HEK293 (cell line): ENCODE measurements around the gene ADAR.

Experiments
- CTCF ChIA-PET: fragments of 350-600 bp; formaldehyde crosslinking; extraction: SDS; loops from one replicate; lab custom pipeline; 2021; ENCODE audit warnings: antibody characterized with exemption; lab: Yijun Ruan, JAX
- POLR2A ChIA-PET: fragments of 300-600 bp; formaldehyde crosslinking; extraction: SDS; loops from one replicate; lab custom pipeline; 2020; ENCODE audit warnings: antibody characterized with exemption, inconsistent platforms; lab: Yijun Ruan, JAX
- H3K27ac ChIP-seq: fragments of 200-500 bp; sonication (Bioruptor generic); 2 replicates; pipeline ENCODE4 v1.5.1; 2014; ENCODE audit warnings: low read depth, low read length, control low read depth, inconsistent platforms; ENCODE audit errors: extremely low read depth
- H3K36me3 ChIP-seq, 2 experiments: fragments of 200-500 bp in 1 of 2; sonication (Bioruptor generic) in 1 of 2; 1 replicate in 1 of 2; 2 replicates in 1 of 2; pipeline ENCODE4 v1.5.1; 2014 to 2017; ENCODE audit warnings: inconsistent platforms in 2 of 2, low read length in 2 of 2; ENCODE audit not compliant: control insufficient read depth in 2 of 2, insufficient read depth in 1 of 2
- H3K4me1 ChIP-seq: fragments of 200-500 bp; sonication (Bioruptor generic); 2 replicates; pipeline ENCODE4 v1.5.1; 2014; ENCODE audit warnings: mild to moderate bottlenecking, low read length, inconsistent platforms; ENCODE audit not compliant: control insufficient read depth, insufficient read depth
- H3K4me3 ChIP-seq: 2 replicates; pipeline ENCODE4 v1.5.1; 2011; ENCODE audit warnings: low read depth, mild to moderate bottlenecking, control low read depth, low read length, moderate library complexity
- H3K9me3 ChIP-seq: fragments of 200-500 bp; sonication (Bioruptor generic); 2 replicates; pipeline ENCODE4 v1.5.1; 2014; ENCODE audit warnings: low read depth, low read length, inconsistent platforms; ENCODE audit not compliant: control insufficient read depth, insufficient read depth
- GLI4 ChIP-seq: fragments of 450-650 bp; formaldehyde crosslinking; IDR thresholded peaks from 2 replicates; pipeline ENCODE4 v1.5.1; 2016; ENCODE audit warnings: missing biosample characterization, missing genetic modification characterization
- OSR2 ChIP-seq: fragments of 450-650 bp; formaldehyde crosslinking; IDR thresholded peaks from 2 replicates; pipeline ENCODE4 v1.5.1; 2016; ENCODE audit warnings: missing biosample characterization, missing genetic modification characterization
- PATZ1 ChIP-seq: fragments of 450-650 bp; formaldehyde crosslinking; IDR thresholded peaks from 2 replicates; pipeline ENCODE4 v1.5.1; 2016; ENCODE audit warnings: missing biosample characterization, missing genetic modification characterization
- ZBTB8A ChIP-seq: fragments of 450-650 bp; formaldehyde crosslinking; IDR thresholded peaks from 2 replicates; pipeline ENCODE4 v1.5.1; 2016; ENCODE audit warnings: missing biosample characterization, missing genetic modification characterization
- ZFP41 ChIP-seq: fragments of 450-650 bp; formaldehyde crosslinking; IDR thresholded peaks from 2 replicates; pipeline ENCODE4 v1.5.1; 2016; ENCODE audit warnings: missing biosample characterization, missing genetic modification characterization, borderline replicate concordance
- ZNF112 ChIP-seq: fragments of 450-650 bp; formaldehyde crosslinking; IDR thresholded peaks from 2 replicates; pipeline ENCODE4 v1.5.0; 2017; ENCODE audit warnings: missing biosample characterization, missing genetic modification characterization
- ZNF155 ChIP-seq: fragments of 450-650 bp; formaldehyde crosslinking; IDR thresholded peaks from 2 replicates; pipeline ENCODE4 v1.5.1; 2016; ENCODE audit warnings: missing biosample characterization, missing genetic modification characterization
- ZNF18 ChIP-seq: fragments of 450-650 bp; formaldehyde crosslinking; IDR thresholded peaks from 2 replicates; pipeline ENCODE4 v1.5.1; 2016; ENCODE audit warnings: missing biosample characterization, missing genetic modification characterization
- ZNF366 ChIP-seq: fragments of 450-650 bp; formaldehyde crosslinking; conservative IDR thresholded peaks from 2 replicates; pipeline ENCODE4 v1.5.1; 2016; ENCODE audit warnings: missing biosample characterization, missing genetic modification characterization
- ZNF37A ChIP-seq: fragments of 450-650 bp; IDR thresholded peaks from 2 replicates; pipeline ENCODE4 v1.5.1; 2018; ENCODE audit warnings: missing biosample characterization, missing genetic modification characterization
- ZNF398 ChIP-seq: fragments of 450-650 bp; formaldehyde crosslinking; IDR thresholded peaks from 2 replicates; pipeline ENCODE4 v1.5.1; 2017; ENCODE audit warnings: missing biosample characterization, missing genetic modification characterization
- ZNF529 ChIP-seq: fragments of 450-650 bp; formaldehyde crosslinking; IDR thresholded peaks from 2 replicates; pipeline ENCODE4 v1.5.1; 2017; ENCODE audit warnings: missing genetic modification characterization, missing biosample characterization; ENCODE audit not compliant: insufficient replicate concordance
- ZNF621 ChIP-seq: fragments of 450-650 bp; formaldehyde crosslinking; IDR thresholded peaks from 2 replicates; pipeline ENCODE4 v1.5.1; 2017; ENCODE audit warnings: missing biosample characterization, missing genetic modification characterization
- ZNF645 ChIP-seq: fragments of 450-650 bp; formaldehyde crosslinking; IDR thresholded peaks from 2 replicates; pipeline ENCODE4; 2016; ENCODE audit warnings: missing biosample characterization, missing genetic modification characterization
- ZNF768 ChIP-seq: fragments of 450-650 bp; formaldehyde crosslinking; IDR thresholded peaks from 2 replicates; pipeline ENCODE4 v1.5.1; 2018; ENCODE audit warnings: missing biosample characterization, mild to moderate bottlenecking, missing genetic modification characterization
- ZSCAN18 ChIP-seq: fragments of 450-650 bp; formaldehyde crosslinking; IDR thresholded peaks from 2 replicates; pipeline ENCODE4 v1.5.1; 2016; ENCODE audit warnings: missing biosample characterization, missing genetic modification characterization
- ZSCAN30 ChIP-seq: fragments of 450-650 bp; IDR thresholded peaks from 2 replicates; pipeline ENCODE4 v1.5.1; 2018; ENCODE audit warnings: missing biosample characterization, mild to moderate bottlenecking, missing genetic modification characterization, moderate library complexity

ADAR gene

GRCh38 chr1:154598871-154599635 lies 8.9 kb downstream of the ADAR start (continued):
- TF ChIP-seq ZNF398 (tag by site-specific recombination) (no peak), ZNF155 (tag by site-specific recombination) (no peak), ZNF529 (no peak), ZNF366 (tag by site-specific recombination) (no peak), ZNF768 (tag by site-specific recombination) (no peak), ZSCAN30 (no peak), GLI4 (tag by site-specific recombination) (no peak)

- no peaks in the 10 kb centered on the region for H3K9me3 ChIP-seq
- no peaks in the 10 kb centered on the region for H3K4me1 ChIP-seq
- no peak overlapping the region for H3K27ac ChIP-seq
- peaks cover 46 to 96% of the 10 kb centered on the region in 2 experiments for H3K36me3 ChIP-seq
- ChIA-PET CTCF (interaction anchor here (0.7 to 1.1 kb wide), 5 partner anchors 11 to 400 kb away, joined by 3 read pairs; no protein-coding TSS in a partner anchor), POLR2A (interaction anchor here (1.1 kb wide), 1 partner anchor 10 kb away, joined by 3 read pairs; no protein-coding TSS in a partner anchor)
- TF ChIP-seq ZBTB8A (no peak), ZNF37A (tag by site-specific recombination) (no peak), OSR2 (tag by site-specific recombination) (no peak), ZFP41 (tag by site-specific recombination) (no peak), ZNF645 (tag by site-specific recombination) (no peak), ZNF18 (tag by site-specific recombination) (no peak), PATZ1 (no peak), ZSCAN18 (no peak), ZNF621 (tag by site-specific recombination) (no peak), ZNF112 (tag by site-specific recombination) (no peak)
- no peak overlapping the region for H3K4me3 ChIP-seq
These were observed 12.4 kb downstream of the ADAR start for GRCh38 chr1:154595621-154596020.
